ENCODE data around the gene VILL.

Gene VILL

DNA sequence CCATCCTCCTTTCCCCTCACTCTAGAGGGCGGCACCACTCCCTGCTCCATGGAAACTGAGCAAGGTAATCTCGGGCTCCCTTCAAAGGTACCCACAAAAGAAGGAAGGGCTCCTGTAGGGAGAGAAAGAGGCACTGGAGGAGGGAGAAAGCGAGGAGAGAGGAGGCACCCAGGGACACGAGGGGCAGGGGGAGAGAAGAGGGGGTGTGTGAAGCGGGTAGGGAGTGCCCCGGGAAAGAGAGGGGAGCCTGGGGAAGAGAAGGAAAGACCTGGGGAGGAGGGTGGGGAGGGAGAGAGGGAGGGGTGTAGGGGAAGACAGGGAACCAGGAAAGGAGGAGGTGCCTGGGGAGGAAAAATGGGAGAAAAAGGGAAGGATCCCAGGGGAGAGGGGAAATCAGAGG is 523 bp downstream of the VILL start:
- Histone ChIP-seq H3K27ac (ENCODE audit: low read length) (no peak overlapping the region), H3K4me1 (ENCODE audit: low read length) (peaks cover 11% of the 10 kb centered on the region), H3K27me3 (ENCODE audit: low read depth, low read length) (0 out of 2 replicates have a peak, but pooled peaks cover 3% of the 10 kb centered on the region), H4K20me1 (ENCODE audit: insufficient read depth, low read length) (no peaks in the 10 kb centered on the region), H3K36me3 (replicated peaks; ENCODE audit: low read depth, low read length) (peaks cover under 1% of the 10 kb centered on the region), H3K9me3 (ENCODE audit: insufficient read depth, low read length) (no peaks in the 10 kb centered on the region), H2AFZ (ENCODE audit: low read depth, low read length) (no peak overlapping the region), H3K79me2 (ENCODE audit: low read length) (peaks cover 9% of the 10 kb centered on the region), H3K9ac (ENCODE audit: low read length) (no peak overlapping the region), H3K4me2 (ENCODE audit: low read length) (no peak overlapping the region), H3K4me3 (ENCODE audit: low read length) (no peak overlapping the region)
- no peak for TF ChIP-seq EZH2phosphoT487 (IDR thresholded peaks at IDR 0.05; ENCODE audit: low read depth)
- TF ChIP-seq, protein P1, sequence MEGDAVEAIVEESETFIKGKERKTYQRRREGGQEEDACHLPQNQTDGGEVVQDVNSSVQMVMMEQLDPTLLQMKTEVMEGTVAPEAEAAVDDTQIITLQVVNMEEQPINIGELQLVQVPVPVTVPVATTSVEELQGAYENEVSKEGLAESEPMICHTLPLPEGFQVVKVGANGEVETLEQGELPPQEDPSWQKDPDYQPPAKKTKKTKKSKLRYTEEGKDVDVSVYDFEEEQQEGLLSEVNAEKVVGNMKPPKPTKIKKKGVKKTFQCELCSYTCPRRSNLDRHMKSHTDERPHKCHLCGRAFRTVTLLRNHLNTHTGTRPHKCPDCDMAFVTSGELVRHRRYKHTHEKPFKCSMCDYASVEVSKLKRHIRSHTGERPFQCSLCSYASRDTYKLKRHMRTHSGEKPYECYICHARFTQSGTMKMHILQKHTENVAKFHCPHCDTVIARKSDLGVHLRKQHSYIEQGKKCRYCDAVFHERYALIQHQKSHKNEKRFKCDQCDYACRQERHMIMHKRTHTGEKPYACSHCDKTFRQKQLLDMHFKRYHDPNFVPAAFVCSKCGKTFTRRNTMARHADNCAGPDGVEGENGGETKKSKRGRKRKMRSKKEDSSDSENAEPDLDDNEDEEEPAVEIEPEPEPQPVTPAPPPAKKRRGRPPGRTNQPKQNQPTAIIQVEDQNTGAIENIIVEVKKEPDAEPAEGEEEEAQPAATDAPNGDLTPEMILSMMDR (IDR thresholded peaks at IDR 0.05; ENCODE audit: low read depth, low read length) = no peak

DNA sequence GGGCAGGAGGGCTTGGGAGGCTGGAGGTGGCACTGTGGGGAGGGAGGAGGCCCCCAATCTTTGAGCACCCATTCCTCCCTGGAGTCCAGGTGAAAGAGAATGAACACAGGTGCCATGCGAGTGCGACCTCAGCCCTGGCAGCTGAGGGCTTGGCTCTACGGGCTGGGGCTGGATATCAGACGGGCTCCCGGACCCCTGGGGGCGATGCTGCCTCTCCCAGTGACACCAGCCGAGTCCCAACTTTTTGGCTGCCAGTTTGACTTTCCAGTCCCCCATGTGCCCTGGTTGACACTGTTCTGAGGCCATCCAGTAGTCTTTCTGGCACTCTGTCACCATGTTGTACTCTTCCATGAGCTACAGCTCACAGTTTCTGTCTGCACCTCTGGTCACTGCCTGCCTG is 1.2 kb downstream of the VILL start:
- no peaks in the 10 kb centered on the region for H3K9me3 ChIP-seq (ENCODE audit: insufficient read depth, low read length)
- H3K36me3 ChIP-seq (replicated peaks; ENCODE audit: low read depth, low read length) = peaks cover 5% of the 10 kb centered on the region
- H2AFZ ChIP-seq (ENCODE audit: low read depth, low read length) = no peak overlapping the region
- no peak overlapping the region for H3K4me3 ChIP-seq (ENCODE audit: low read length)
- peaks cover 16% of the 10 kb centered on the region for H3K4me1 ChIP-seq (ENCODE audit: low read length)
- H3K27me3 ChIP-seq (ENCODE audit: low read depth, low read length) = 0 out of 2 replicates have a peak, but pooled peaks cover 3% of the 10 kb centered on the region
- no peak overlapping the region for H3K4me2 ChIP-seq (ENCODE audit: low read length)
- H3K27ac ChIP-seq (ENCODE audit: low read length) = no peak overlapping the region
- no peak overlapping the region for H3K9ac ChIP-seq (ENCODE audit: low read length)
- no peaks in the 10 kb centered on the region for H4K20me1 ChIP-seq (ENCODE audit: insufficient read depth, low read length)
- H3K79me2 ChIP-seq (ENCODE audit: low read length) = peaks cover 9% of the 10 kb centered on the region
- TF ChIP-seq, protein P1 (IDR thresholded peaks at IDR 0.05; ENCODE audit: low read depth, low read length) = no peak
- TF ChIP-seq EZH2phosphoT487 (IDR thresholded peaks at IDR 0.05; ENCODE audit: low read depth) = no peak

DNA sequence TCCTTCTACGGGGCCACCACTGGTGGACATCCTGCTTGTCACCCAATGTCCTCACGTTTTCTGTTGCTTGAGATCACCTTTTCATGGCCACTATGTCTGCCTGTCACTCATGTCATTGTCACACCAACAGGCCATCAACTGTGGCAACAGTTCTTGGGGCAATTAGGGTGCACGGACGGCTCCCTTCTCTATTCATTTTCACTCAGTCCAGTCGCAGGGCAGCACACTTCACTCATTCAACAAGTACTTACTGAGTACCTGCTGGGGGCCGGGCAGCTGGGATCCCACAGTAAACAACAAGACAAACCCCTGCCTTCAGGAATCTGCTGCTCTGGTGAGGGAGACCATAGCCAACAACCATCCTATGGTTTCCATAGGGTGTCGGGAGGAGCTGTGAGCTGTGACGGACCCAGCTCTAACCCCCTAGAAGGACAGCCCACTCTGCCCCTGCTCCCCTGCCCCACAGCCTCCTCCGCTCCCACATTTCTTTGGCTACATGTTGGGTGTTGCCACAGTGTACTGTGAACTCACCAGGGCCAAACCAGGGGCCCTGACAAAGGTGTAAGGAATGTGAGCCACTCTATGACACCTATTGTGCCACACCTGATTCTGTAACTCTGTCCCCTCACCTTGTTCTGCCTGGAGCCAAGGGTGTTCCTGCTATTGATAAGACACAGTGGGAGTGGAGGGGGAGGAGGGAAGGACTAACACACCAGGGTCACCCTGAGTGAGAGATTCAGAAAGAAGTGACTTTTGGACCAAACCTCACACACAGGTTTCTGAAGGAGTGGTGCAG is 1.9 kb downstream of the VILL start:
- H2AFZ ChIP-seq (ENCODE audit: low read depth, low read length) = no peak overlapping the region
- H3K9ac ChIP-seq (ENCODE audit: low read length) = no peak overlapping the region
- TF ChIP-seq, protein P1 (IDR thresholded peaks at IDR 0.05; ENCODE audit: low read depth, low read length) = no peak
- TF ChIP-seq EZH2phosphoT487 (IDR thresholded peaks at IDR 0.05; ENCODE audit: low read depth) = no peak
- peaks cover 5% of the 10 kb centered on the region for H3K36me3 ChIP-seq (replicated peaks; ENCODE audit: low read depth, low read length)
- no peak overlapping the region for H3K27ac ChIP-seq (ENCODE audit: low read length)
- no peak overlapping the region for H3K4me3 ChIP-seq (ENCODE audit: low read length)
- no peaks in the 10 kb centered on the region for H4K20me1 ChIP-seq (ENCODE audit: insufficient read depth, low read length)
- peaks cover 16% of the 10 kb centered on the region for H3K4me1 ChIP-seq (ENCODE audit: low read length)
- no peak overlapping the region for H3K4me2 ChIP-seq (ENCODE audit: low read length)
- no peaks in the 10 kb centered on the region for H3K9me3 ChIP-seq (ENCODE audit: insufficient read depth, low read length)
- 0 out of 2 replicates have a peak, but pooled peaks cover 3% of the 10 kb centered on the region for H3K27me3 ChIP-seq (ENCODE audit: low read depth, low read length)
- peaks cover 9% of the 10 kb centered on the region for H3K79me2 ChIP-seq (ENCODE audit: low read length)

DNA sequence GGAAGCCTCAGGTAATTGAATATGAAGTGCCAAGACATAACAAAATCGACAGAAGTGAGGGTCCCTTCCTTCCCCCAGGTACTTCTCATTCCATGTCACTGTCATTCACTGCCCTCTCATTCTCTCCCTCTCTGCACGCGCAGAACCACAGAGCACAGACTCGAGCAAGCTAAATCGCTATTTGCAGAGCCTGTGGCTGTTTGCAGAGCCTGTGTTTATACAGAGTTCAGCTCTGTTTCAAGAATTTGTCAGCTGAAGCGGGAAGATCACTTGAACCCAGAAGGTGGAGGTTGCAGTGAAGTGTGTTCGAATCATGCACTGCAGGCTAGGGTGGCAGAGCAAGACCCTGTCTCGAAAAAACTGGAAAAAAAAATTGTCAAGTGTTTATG is 2.5 kb downstream of the VILL start:
- H3K9ac ChIP-seq (ENCODE audit: low read length) = no peak overlapping the region
- 0 out of 2 replicates have a peak overlapping the region, but pooled peaks have one; percentile 85 for H3K4me3 ChIP-seq (ENCODE audit: low read length)
- H3K27me3 ChIP-seq (ENCODE audit: low read depth, low read length) = 0 out of 2 replicates have a peak, but pooled peaks cover 3% of the 10 kb centered on the region
- peaks cover 9% of the 10 kb centered on the region for H3K79me2 ChIP-seq (ENCODE audit: low read length)
- no peaks in the 10 kb centered on the region for H3K9me3 ChIP-seq (ENCODE audit: insufficient read depth, low read length)
- H3K4me2 ChIP-seq (ENCODE audit: low read length) = peak overlapping the region; percentile 88; the same call in 1 of the 2 replicates
- H3K36me3 ChIP-seq (replicated peaks; ENCODE audit: low read depth, low read length) = peaks cover 5% of the 10 kb centered on the region
- H2AFZ ChIP-seq (ENCODE audit: low read depth, low read length) = no peak overlapping the region
- no peaks in the 10 kb centered on the region for H4K20me1 ChIP-seq (ENCODE audit: insufficient read depth, low read length)
- H3K27ac ChIP-seq (ENCODE audit: low read length) = no peak overlapping the region
- peaks cover 16% of the 10 kb centered on the region for H3K4me1 ChIP-seq (ENCODE audit: low read length)
- TF ChIP-seq EZH2phosphoT487 (IDR thresholded peaks at IDR 0.05; ENCODE audit: low read depth) = no peak
- TF ChIP-seq, protein P1 (IDR thresholded peaks at IDR 0.05; ENCODE audit: low read depth, low read length) = no peak

All from OCI-LY3 (cell line).